ENCODE measurements around the gene ZNF48.

Gene ZNF48

GRCh38 chr16:30399435-30400186 is 4.4 kb downstream of the ZNF48 start:
- H3K27ac ChIP-seq (ENCODE audit: low read length), result no peak overlapping the region; the same call in 1 of the 2 replicates

GRCh38 chr16:30401768-30402425 is 6.7 kb downstream of the ZNF48 start:
- H3F3A ChIP-seq (ENCODE audit: insufficient read depth, low read length), result peaks cover 17% of the 10 kb centered on the region
- H3K79me2 ChIP-seq (ENCODE audit: low read length), result peaks cover 12% of the 10 kb centered on the region
- no peak overlapping the region for H3K9ac ChIP-seq (ENCODE audit: low read length)
- H2AFZ ChIP-seq (ENCODE audit: low read length), result no peak overlapping the region
- H3K4me1 ChIP-seq (ENCODE audit: low read length), result peaks cover 2% of the 10 kb centered on the region; the same call in 1 of the 2 replicates
- H3K9me3 ChIP-seq (replicated peaks; ENCODE audit: insufficient read depth, low read length), result no peaks in the 10 kb centered on the region
- no peak overlapping the region for H3K27ac ChIP-seq (ENCODE audit: low read length)
- no peaks in the 10 kb centered on the region for H3K27me3 ChIP-seq (replicated peaks; ENCODE audit: insufficient read depth, low read length)
- no peaks in the 10 kb centered on the region for H3K9me2 ChIP-seq (replicated peaks; ENCODE audit: insufficient read depth, low read length)
- no peaks in the 10 kb centered on the region for H4K20me1 ChIP-seq (ENCODE audit: insufficient read depth, low read length)
- TF ChIP-seq EZH2 (optimal IDR thresholded peaks at IDR 0.05; ENCODE audit: low read depth, low read length) (no peak), EZH2phosphoT487 (IDR thresholded peaks at IDR 0.05; ENCODE audit: low read length) (no peak), CTCF (IDR thresholded peaks at IDR 0.05; ENCODE audit: low read length) (no peak)
- H3K36me3 ChIP-seq (replicated peaks; ENCODE audit: insufficient read depth, low read length), result 0 out of 2 replicates have a peak, but pooled peaks cover 2% of the 10 kb centered on the region
- no peak overlapping the region for H3K4me3 ChIP-seq (ENCODE audit: low read length)
- no peak overlapping the region for H3K4me2 ChIP-seq (ENCODE audit: low read depth, low read length)
- no peak for DNase-seq

More at GRCh38 chr16:30399435-30400186, 4.4 kb downstream of the ZNF48 start:
- Histone ChIP-seq H3F3A (ENCODE audit: insufficient read depth, low read length) (peaks cover 24% of the 10 kb centered on the region), H3K4me2 (ENCODE audit: low read depth, low read length) (peak overlapping the region; percentile 93), H3K4me1 (ENCODE audit: low read length) (0 out of 2 replicates have a peak, but pooled peaks cover 4% of the 10 kb centered on the region), H2AFZ (ENCODE audit: low read length) (peak overlapping the region; percentile 92; the same call in 1 of the 2 replicates), H3K36me3 (replicated peaks; ENCODE audit: insufficient read depth, low read length) (0 out of 2 replicates have a peak, but pooled peaks cover 2% of the 10 kb centered on the region), H4K20me1 (ENCODE audit: insufficient read depth, low read length) (no peaks in the 10 kb centered on the region), H3K9me2 (replicated peaks; ENCODE audit: insufficient read depth, low read length) (no peaks in the 10 kb centered on the region), H3K9me3 (replicated peaks; ENCODE audit: insufficient read depth, low read length) (no peaks in the 10 kb centered on the region), H3K9ac (ENCODE audit: low read length) (peak overlapping the region; percentile 78; the same call in 1 of the 2 replicates), H3K27me3 (replicated peaks; ENCODE audit: insufficient read depth, low read length) (no peaks in the 10 kb centered on the region), H3K79me2 (ENCODE audit: low read length) (peaks cover 25% of the 10 kb centered on the region), H3K4me3 (ENCODE audit: low read length) (peak overlapping the region; percentile 78)
- DNase-seq, result no peak
- TF ChIP-seq CTCF (IDR thresholded peaks at IDR 0.05; ENCODE audit: low read length), result no peak
- TF ChIP-seq EZH2phosphoT487 (IDR thresholded peaks at IDR 0.05; ENCODE audit: low read length), result no peak
- TF ChIP-seq EZH2 (optimal IDR thresholded peaks at IDR 0.05; ENCODE audit: low read depth, low read length), result no peak

GRCh38 chr16:30406795-30407101 is 11.5 kb downstream of the ZNF48 start:
- peak overlapping the region; percentile 77 for H3K4me3 ChIP-seq (ENCODE audit: low read length)
- peak overlapping the region; percentile 74 for H3K9ac ChIP-seq (ENCODE audit: low read length)
- peak overlapping the region; percentile 83 for H2AFZ ChIP-seq (ENCODE audit: low read length)
- DNase-seq, result no peak
- H3K4me2 ChIP-seq (ENCODE audit: low read depth, low read length), result peak overlapping the region; percentile 84
- H3F3A ChIP-seq (ENCODE audit: insufficient read depth, low read length), result no peaks in the 10 kb centered on the region
- no peaks in the 10 kb centered on the region for H3K9me3 ChIP-seq (replicated peaks; ENCODE audit: insufficient read depth, low read length)
- H3K27ac ChIP-seq (ENCODE audit: low read length), result peak overlapping the region; percentile 55; the same call in 1 of the 2 replicates
- no peaks in the 10 kb centered on the region for H3K9me2 ChIP-seq (replicated peaks; ENCODE audit: insufficient read depth, low read length)
- no peaks in the 10 kb centered on the region for H3K36me3 ChIP-seq (replicated peaks; ENCODE audit: insufficient read depth, low read length)
- H4K20me1 ChIP-seq (ENCODE audit: insufficient read depth, low read length), result no peaks in the 10 kb centered on the region
- peaks cover 16% of the 10 kb centered on the region for H3K4me1 ChIP-seq (ENCODE audit: low read length)
- H3K27me3 ChIP-seq (replicated peaks; ENCODE audit: insufficient read depth, low read length), result no peaks in the 10 kb centered on the region
- TF ChIP-seq CTCF (IDR thresholded peaks at IDR 0.05; ENCODE audit: low read length) (no peak), EZH2 (optimal IDR thresholded peaks at IDR 0.05; ENCODE audit: low read depth, low read length) (no peak), EZH2phosphoT487 (IDR thresholded peaks at IDR 0.05; ENCODE audit: low read length) (no peak)
- peaks cover 19% of the 10 kb centered on the region for H3K79me2 ChIP-seq (ENCODE audit: low read length)
